H1 (cell line): Measurements from ENCODE around the gene RNF10. TPM values are rescaled to one million over a fixed set of nuclear protein-coding genes. Genes with fewer than 3 reads are reported as not detected.

Source experiments
- CTCF ChIA-PET: fragments of 300-600 bp; sonication (Branson Sonifier 250); formaldehyde crosslinking; loops from one replicate; lab custom pipeline; 2021; ENCODE audit not compliant: partially characterized antibody; lab: Charles Lee
- POLR2A ChIA-PET: fragments of 300-600 bp; sonication (Branson Sonifier 250); formaldehyde crosslinking; loops from one replicate; lab custom pipeline; 2021; ENCODE audit warnings: inconsistent platforms; ENCODE audit not compliant: partially characterized antibody; lab: Charles Lee
- DNase-seq, 2 experiments: peaks; one replicate each; pipeline versions ENCODE4 v3.0.0 to v3.0.0-alpha.2; 2010 to 2022; ENCODE audit warnings: low spot score in 2 of 2, low read depth in 1 of 2, mixed read lengths in 1 of 2
- FAIRE-seq: peaks from 2 replicates; lab custom pipeline; 2011; peaks lifted over from hg19 to GRCh38; lab: Jason Lieb, UNC
- H2AFZ ChIP-seq: 2 replicates; pipeline ENCODE4 v1.8.1; 2012; ENCODE audit warnings: low read length, inconsistent platforms
- H2AK5ac ChIP-seq: 2 replicates; pipeline ENCODE4 v1.6.1; 2013; ENCODE audit warnings: low read depth, low read length
- H2BK120ac ChIP-seq: replicated peaks from 2 replicates; pipeline ENCODE3; 2013; ENCODE audit warnings: low read depth, low read length, inconsistent platforms
- H2BK12ac ChIP-seq: 2 replicates; pipeline ENCODE4 v1.6.1; 2013; ENCODE audit warnings: low read depth, low read length
- H2BK15ac ChIP-seq: 2 replicates; pipeline ENCODE4 v1.6.1; 2013; ENCODE audit warnings: low read length
- H2BK20ac ChIP-seq: 2 replicates; pipeline ENCODE4 v1.6.1; 2013; ENCODE audit warnings: low read length
- H2BK5ac ChIP-seq: 2 replicates; pipeline ENCODE4 v1.6.1; 2013; ENCODE audit warnings: low read depth, low read length
- H3K14ac ChIP-seq: 2 replicates; pipeline ENCODE4 v1.6.1; 2013; ENCODE audit warnings: inconsistent platforms; ENCODE audit not compliant: insufficient read length
- H3K18ac ChIP-seq: 2 replicates; pipeline ENCODE4 v1.6.1; 2013; ENCODE audit warnings: low read length; ENCODE audit errors: extremely low read depth
- H3K23ac ChIP-seq: 2 replicates; pipeline ENCODE4 v1.6.1; 2013; ENCODE audit warnings: inconsistent platforms; ENCODE audit not compliant: insufficient read length
- H3K23me2 ChIP-seq: 2 replicates; pipeline ENCODE4 v1.6.1; 2013; ENCODE audit warnings: low read depth, low read length
- H3K27ac ChIP-seq: 2 replicates; pipeline ENCODE4 v1.6.1; 2011; ENCODE audit warnings: low read depth, low read length, inconsistent platforms
- H3K27me3 ChIP-seq, 4 experiments: replicated peaks in 1 of 4; 1 replicate in 1 of 4; 2 replicates in 3 of 4; pipeline versions ENCODE4 v1.6.1 to v1.8.1; 2011 to 2013; ENCODE audit warnings: low read length in 3 of 4, mild to moderate bottlenecking in 3 of 4, inconsistent platforms in 2 of 4, mixed read lengths in 2 of 4, moderate library complexity in 1 of 4; ENCODE audit not compliant: control insufficient read depth in 3 of 4, insufficient read depth in 3 of 4; ENCODE audit errors: extremely low read depth in 1 of 4
- H3K36me3 ChIP-seq, 4 experiments: 2 replicates each; pipeline versions ENCODE4 v1.6.1 to v1.8.1; 2011 to 2013; ENCODE audit warnings: mild to moderate bottlenecking in 4 of 4, low read length in 3 of 4, moderate library complexity in 2 of 4, control low read depth in 1 of 4, inconsistent platforms in 1 of 4; ENCODE audit not compliant: insufficient read depth in 4 of 4, control insufficient read depth in 2 of 4
- H3K4ac ChIP-seq: replicated peaks from 2 replicates; pipeline ENCODE3; 2013; ENCODE audit warnings: low read length, low read depth, mixed read lengths, inconsistent platforms; ENCODE audit not compliant: insufficient read length
- H3K4me1 ChIP-seq, 4 experiments: replicated peaks in 1 of 4; 1 replicate in 1 of 4; 2 replicates in 3 of 4; pipeline versions ENCODE4 v1.6.1 to v1.8.1; 2011 to 2013; ENCODE audit warnings: low read length in 3 of 4, inconsistent platforms in 2 of 4, mixed read lengths in 1 of 4; ENCODE audit not compliant: insufficient read depth in 4 of 4, control insufficient read depth in 3 of 4
- H3K4me2 ChIP-seq, 2 experiments: 2 replicates each; pipeline versions ENCODE4 v1.6.1 to v1.8.1; 2011 to 2013; ENCODE audit warnings: low read depth in 2 of 2, low read length in 2 of 2, control low read depth in 1 of 2, inconsistent platforms in 1 of 2, mild to moderate bottlenecking in 1 of 2; ENCODE audit not compliant: insufficient read depth in 1 of 2
- H3K4me3 ChIP-seq, 4 experiments: fragments of 200-600, 300-600 bp in 1 of 4; sonication (generic), shearing (Covaris generic), sonication (Bioruptor Twin) in 1 of 4; 2 replicates each; pipeline versions ENCODE4 v1.5.1 to v1.8.1; 2011 to 2016; ENCODE audit warnings: low read length in 4 of 4, low read depth in 3 of 4, control low read depth in 2 of 4, inconsistent platforms in 2 of 4, mild to moderate bottlenecking in 2 of 4, mixed read lengths in 1 of 4, moderate library complexity in 1 of 4; ENCODE audit not compliant: insufficient read depth in 2 of 4; ENCODE audit errors: extremely low read depth in 1 of 4
- H3K56ac ChIP-seq: replicated peaks from 2 replicates; pipeline ENCODE3; 2013; ENCODE audit warnings: low read depth, mild to moderate bottlenecking, mixed read lengths, low read length, inconsistent platforms; ENCODE audit not compliant: insufficient read length
- H3K79me1 ChIP-seq: 2 replicates; pipeline ENCODE4 v1.6.1; 2013; ENCODE audit warnings: low read depth, low read length, control low read depth
- H3K79me2 ChIP-seq, 2 experiments: 2 replicates each; pipeline versions ENCODE4 v1.6.1 to v1.8.1; 2012 to 2013; ENCODE audit warnings: low read length in 2 of 2, mild to moderate bottlenecking in 2 of 2, inconsistent platforms in 1 of 2; ENCODE audit not compliant: insufficient read depth in 2 of 2, control insufficient read depth in 1 of 2
- H3K9ac ChIP-seq, 4 experiments: replicated peaks in 1 of 4; 1 replicate in 1 of 4; 2 replicates in 3 of 4; pipeline versions ENCODE4 v1.6.1 to v1.8.1; 2011 to 2013; ENCODE audit warnings: low read depth in 3 of 4, low read length in 3 of 4, control low read depth in 2 of 4, mild to moderate bottlenecking in 2 of 4, moderate library complexity in 2 of 4, inconsistent platforms in 1 of 4; ENCODE audit errors: extremely low read depth in 1 of 4
- H3K9me3 ChIP-seq, 2 experiments: 2 replicates each; pipeline versions ENCODE4 v1.6.1 to v1.8.1; 2012 to 2013; ENCODE audit warnings: mild to moderate bottlenecking in 2 of 2, moderate library complexity in 2 of 2, control low read depth in 1 of 2, inconsistent platforms in 1 of 2, low read depth in 1 of 2, low read length in 1 of 2, mixed read lengths in 1 of 2; ENCODE audit not compliant: insufficient read depth in 2 of 2
- H4K20me1 ChIP-seq, 2 experiments: replicated peaks in 1 of 2; 2 replicates each; pipeline versions ENCODE3 to v1.8.1; 2011 to 2013; ENCODE audit warnings: inconsistent platforms in 2 of 2, low read length in 2 of 2, mild to moderate bottlenecking in 1 of 2; ENCODE audit not compliant: insufficient read depth in 2 of 2, control insufficient read depth in 1 of 2
- H4K5ac ChIP-seq: 2 replicates; pipeline ENCODE4 v1.6.1; 2013; ENCODE audit warnings: low read length, low read depth, mixed read lengths, inconsistent platforms; ENCODE audit not compliant: insufficient read length
- H4K8ac ChIP-seq: 2 replicates; pipeline ENCODE4 v1.8.0; 2013; ENCODE audit warnings: mild to moderate bottlenecking, moderate library complexity, low read length, inconsistent platforms; ENCODE audit not compliant: insufficient read depth; ENCODE audit errors: extremely low read depth
- H4K91ac ChIP-seq: replicated peaks from 2 replicates; pipeline ENCODE3; 2013; ENCODE audit warnings: low read length, mixed read lengths, inconsistent platforms; ENCODE audit not compliant: insufficient read length
- HDAC6 ChIP-seq: IDR thresholded peaks from one replicate; pipeline ENCODE4 v1.7.1; 2012; ENCODE audit warnings: low read depth, mild to moderate bottlenecking, inconsistent platforms, low read length, moderate library complexity
- WGBS, 2 experiments: shearing (Covaris generic) in 1 of 2; methylation state at CpG; one replicate each; pipeline versions ENCODE4 v1.1.6 to v1.1.7; 2013 to 2015; ENCODE audit warnings: low lambda C conversion rate in 2 of 2, mixed read lengths in 2 of 2, inconsistent platforms in 1 of 2, low coverage in 1 of 2, missing lambda C conversion rate in 1 of 2; ENCODE audit not compliant: insufficient replicate concordance in 2 of 2, insufficient coverage in 1 of 2, insufficient read length in 1 of 2; ENCODE audit errors: extremely low coverage in 1 of 2, missing lambda C conversion rate in 1 of 2; 5-methylcytosine and 5-hydroxymethylcytosine counted together
- polyA plus RNA-seq, 7 experiments: library from polyadenylated mRNA; depleted of rRNA in 3 of 7; stranded (reverse) in 5 of 7; unstranded in 2 of 7; fragments of >200 nt in 5 of 7; fragments of 200-250 nt in 2 of 7; gene quantifications; 1 replicate in 5 of 7; 2 replicates in 1 of 7; 4 replicates in 1 of 7; pipeline versions ENCODE4 v1.2.1 to v1.2.3, GENCODE V29; 2011 to 2013; ENCODE audit warnings: missing spikeins in 2 of 7, mixed read lengths in 2 of 7
- total RNA-seq: library from RNA; stranded (reverse); fragmentation: NEBNext Ultra II Directional; extraction: Animal tissue kit (Norgen Biotek cat#: 25700); gene quantifications from 2 replicates; pipeline ENCODE4 v1.2.1, GENCODE V29; 2021

Gene RNF10
- total and polyA plus RNA-seq, 2 of the 8 experiments (the other 6 are each of a cell fraction or from before 2014, with no cell fraction given), result 71.6 to 171 TPM

- H2BK120ac ChIP-seq, result no peak overlapping the region
- H2BK12ac ChIP-seq, result no peak overlapping the region
- H4K5ac ChIP-seq, result no peak overlapping the region
- H2AK5ac ChIP-seq, result no peak overlapping the region
- CTCF ChIA-PET, result interaction anchor here (0.9 to 6.6 kb wide), 4 partner anchors 11 to 22 kb away, joined by 3 to 47 read pairs (median 4); partner anchors contain the start of gene SRSF9
- WGBS, 2 experiments, result 89% methylated on average over 5 of the region's 5 CpGs; no CpG with 5 or more reads in 1 of the 2 experiments
- FAIRE-seq (no peak), DNase-seq (no peak)
- no peak overlapping the region for H3K4ac ChIP-seq
- no peak overlapping the region for H4K8ac ChIP-seq
- H4K91ac ChIP-seq, result no peak overlapping the region
- H3K27me3 ChIP-seq, result no peaks in the 10 kb centered on the region; a peak in 1 of 7 replicates
- no peak overlapping the region for H3K27ac ChIP-seq
- no peak overlapping the region for H2BK15ac ChIP-seq
- H3K18ac ChIP-seq, result no peak overlapping the region
- H3K79me1 ChIP-seq, result 0 out of 2 replicates have a peak, but pooled peaks cover 3% of the 10 kb centered on the region
- no peaks in the 10 kb centered on the region for H4K20me1 ChIP-seq
- no peaks in the 10 kb centered on the region; a peak in 1 of 4 replicates for H3K9me3 ChIP-seq
- no peak overlapping the region; a peak in 1 of 7 replicates for H3K9ac ChIP-seq
- no peak overlapping the region for H2BK5ac ChIP-seq
- H2AFZ ChIP-seq, result no peak overlapping the region
- H3K23ac ChIP-seq, result no peak overlapping the region
- H3K4me2 ChIP-seq, result no peak overlapping the region
- H3K79me2 ChIP-seq, result no peaks in the 10 kb centered on the region
- peaks cover 0 to 4% (median 0%) of the 10 kb centered on the region in 4 experiments; a peak in 2 of 7 replicates for H3K4me1 ChIP-seq
- POLR2A ChIA-PET, result interaction anchor here (0.9 to 4.6 kb wide), 4 partner anchors 11 to 60 kb away, joined by 3 to 25 read pairs (median 12); partner anchors contain the start of gene SRSF9
- TF ChIP-seq HDAC6, result no peak
- H3K36me3 ChIP-seq, result peaks cover 0 to 2% (median 0%) of the 10 kb centered on the region in 4 experiments; a peak in 2 of 8 replicates
- H3K23me2 ChIP-seq, result peaks cover 3% of the 10 kb centered on the region; the same call in 1 of the 2 replicates
- H3K14ac ChIP-seq, result no peak overlapping the region
- H3K4me3 ChIP-seq, result no peak overlapping the region
- no peak overlapping the region for H3K56ac ChIP-seq
- H2BK20ac ChIP-seq, result no peak overlapping the region
These were observed 43.8 kb upstream of the RNF10 start for GRCh38 chr12:120490325-120490724.
